IPS DF 6.9 (cell line): Measurements from ENCODE around the gene COL27A1.

Experiments
- DNase-seq: peaks from one replicate; pipeline ENCODE4 v3.0.0-alpha.2; 2013; ENCODE audit warnings: low read depth, low spot score
- H3K27ac ChIP-seq: one replicate; pipeline ENCODE4 v1.5.1; 2013; ENCODE audit warnings: low read length, control low read depth
- H3K27me3 ChIP-seq: 2 replicates; pipeline ENCODE4 v1.6.1; 2013; ENCODE audit warnings: mild to moderate bottlenecking, low read length; ENCODE audit not compliant: control insufficient read depth, insufficient read depth
- H3K36me3 ChIP-seq: 2 replicates; pipeline ENCODE4 v1.6.1; 2013; ENCODE audit warnings: low read length; ENCODE audit not compliant: control insufficient read depth, insufficient read depth
- H3K4me1 ChIP-seq: 2 replicates; pipeline ENCODE4 v1.6.1; 2013; ENCODE audit warnings: low read length; ENCODE audit not compliant: control insufficient read depth, insufficient read depth
- H3K4me3 ChIP-seq: 2 replicates; pipeline ENCODE4 v1.5.1; 2013; ENCODE audit warnings: mild to moderate bottlenecking, low read length
- H3K9me3 ChIP-seq: 2 replicates; pipeline ENCODE4 v1.6.1; 2013; ENCODE audit warnings: low read length, inconsistent platforms; ENCODE audit not compliant: control insufficient read depth, insufficient read depth
- WGBS: extraction: QIAGEN DNeasy Blood & Tissue Kit; methylation state at CpG from one replicate; pipeline ENCODE4 v1.1.7; 2013; ENCODE audit warnings: mixed read lengths, missing lambda C conversion rate; ENCODE audit not compliant: insufficient read length, insufficient coverage; 5-methylcytosine and 5-hydroxymethylcytosine counted together

COL27A1 gene

DNA sequence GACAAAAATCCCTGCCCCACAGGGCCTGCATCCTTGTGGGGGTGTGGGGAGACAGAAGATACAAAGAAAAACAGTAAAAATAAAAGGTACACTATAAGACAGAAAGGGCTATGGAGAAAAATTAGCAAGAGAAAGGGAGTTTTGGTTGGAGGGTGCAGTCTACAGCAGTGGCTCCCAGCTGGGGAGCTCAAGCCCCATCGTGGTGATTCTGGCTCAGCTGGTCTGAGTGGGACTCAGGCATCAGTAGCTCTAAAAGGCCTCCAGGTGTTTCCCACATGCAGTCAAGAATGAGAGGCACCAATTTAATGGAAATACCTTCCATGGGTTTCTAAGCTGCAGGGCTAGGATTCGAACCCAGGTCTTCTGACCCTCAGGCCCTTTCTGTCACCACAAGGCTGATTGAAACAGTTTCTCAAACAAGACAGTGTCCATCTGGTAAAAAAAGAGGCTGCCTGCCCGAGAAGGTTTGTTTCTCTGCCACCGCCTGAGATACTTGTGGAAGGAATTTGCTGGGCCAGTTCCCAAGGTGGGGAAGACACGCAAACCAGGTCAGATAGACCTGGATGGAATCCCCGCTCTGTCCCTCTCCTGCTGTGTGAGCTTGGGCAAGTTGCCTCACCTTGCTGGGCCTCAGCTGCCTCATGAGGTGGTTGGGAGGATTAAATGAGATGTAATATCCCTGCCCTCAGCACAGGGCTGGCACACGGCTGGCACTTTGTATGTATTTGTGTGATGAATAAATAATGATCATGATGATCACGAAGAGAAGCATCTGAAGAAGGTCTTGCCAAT, 43.1 kb downstream of the COL27A1 start:
- no peak for DNase-seq
- Histone ChIP-seq H3K4me1 (no peaks in the 10 kb centered on the region; the same call in 1 of the 2 replicates), H3K9me3 (no peaks in the 10 kb centered on the region), H3K36me3 (no peaks in the 10 kb centered on the region), H3K27me3 (no peaks in the 10 kb centered on the region), H3K27ac (no peak overlapping the region), H3K4me3 (no peak overlapping the region)
- no CpG with 5 or more reads among the region's 8 CpGs for WGBS

DNA sequence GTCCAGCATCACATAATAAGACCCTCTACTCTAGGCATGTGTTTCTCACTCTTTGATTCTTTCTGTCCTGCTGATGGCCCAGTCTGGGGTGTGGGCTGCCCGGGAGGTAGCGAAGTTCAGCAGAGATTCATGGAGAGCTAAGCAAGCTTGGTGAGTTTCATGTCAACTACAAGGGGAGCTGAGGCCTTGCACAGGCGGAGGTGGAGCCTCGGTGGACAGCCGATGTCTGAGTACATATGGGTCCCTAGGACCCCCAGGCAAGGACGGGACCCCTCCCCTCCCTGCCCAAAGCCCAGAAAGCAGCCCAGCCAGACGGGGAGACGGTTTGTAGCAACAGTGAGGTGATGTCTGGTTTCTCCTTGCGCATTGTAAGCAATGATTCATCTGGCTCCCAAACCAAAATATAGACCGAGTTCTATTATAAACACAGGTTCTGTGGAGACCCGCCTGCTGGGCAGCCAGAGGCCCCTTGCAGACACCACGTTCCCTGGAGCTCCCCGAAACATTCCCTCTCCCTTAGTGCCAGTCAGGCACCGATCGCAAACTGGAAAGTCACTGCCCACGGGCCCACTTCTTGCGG, 45.5 kb downstream of the COL27A1 start:
- no peaks in the 10 kb centered on the region for H3K27me3 ChIP-seq
- H3K36me3 ChIP-seq = no peaks in the 10 kb centered on the region
- no peak overlapping the region for H3K4me3 ChIP-seq
- no CpG with 5 or more reads among the region's 17 CpGs for WGBS
- peaks cover 1% of the 10 kb centered on the region; the same call in 1 of the 2 replicates for H3K4me1 ChIP-seq
- no peaks in the 10 kb centered on the region for H3K9me3 ChIP-seq
- DNase-seq = no peak
- no peak overlapping the region for H3K27ac ChIP-seq

DNA sequence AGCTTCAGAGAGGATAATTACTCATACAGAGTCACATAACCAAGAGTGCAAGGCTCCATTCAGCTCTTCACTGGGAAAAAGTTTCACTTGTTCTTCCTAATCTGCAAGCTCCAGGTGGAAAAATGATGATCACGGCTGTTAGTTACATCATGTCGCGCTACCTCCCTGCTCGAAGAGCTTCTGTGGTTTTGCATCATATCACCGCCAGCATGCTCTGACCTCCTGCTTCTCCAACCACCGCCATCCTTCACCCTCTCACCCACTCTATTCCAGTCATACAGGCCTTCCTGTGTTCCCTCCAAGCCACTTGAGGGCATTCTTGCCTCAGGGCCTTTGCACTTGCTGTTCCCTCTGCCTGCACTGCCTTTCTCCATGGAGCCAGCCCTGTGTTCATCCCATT, 47.1 kb downstream of the COL27A1 start:
- H3K4me1 ChIP-seq = peaks cover 3% of the 10 kb centered on the region; the same call in 1 of the 2 replicates
- H3K4me3 ChIP-seq = no peak overlapping the region
- DNase-seq = no peak
- no peaks in the 10 kb centered on the region for H3K9me3 ChIP-seq
- WGBS = no CpG with 5 or more reads among the region's 6 CpGs
- H3K27me3 ChIP-seq = no peaks in the 10 kb centered on the region
- H3K36me3 ChIP-seq = no peaks in the 10 kb centered on the region
- no peak overlapping the region for H3K27ac ChIP-seq

DNA sequence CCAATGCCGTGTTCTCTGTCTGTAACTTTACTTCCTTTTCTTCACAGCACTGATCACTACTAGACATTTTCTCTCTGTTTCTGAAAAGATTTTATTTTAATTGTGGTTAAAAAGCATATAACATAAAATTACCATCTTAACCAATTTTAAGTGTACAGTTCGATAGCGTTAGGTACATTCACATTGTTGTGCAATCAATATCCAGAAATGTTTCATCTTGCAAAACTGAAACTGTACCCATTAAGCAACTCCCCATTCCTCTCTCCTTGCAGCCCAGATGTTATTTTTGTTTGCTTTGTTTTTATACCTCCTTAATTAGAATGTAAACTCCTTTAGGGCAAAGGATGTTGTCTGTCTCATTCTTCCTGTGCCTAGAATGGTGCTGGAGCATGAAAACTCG, 47.5 kb downstream of the COL27A1 start:
- no CpG with 5 or more reads among the region's 4 CpGs for WGBS

DNA sequence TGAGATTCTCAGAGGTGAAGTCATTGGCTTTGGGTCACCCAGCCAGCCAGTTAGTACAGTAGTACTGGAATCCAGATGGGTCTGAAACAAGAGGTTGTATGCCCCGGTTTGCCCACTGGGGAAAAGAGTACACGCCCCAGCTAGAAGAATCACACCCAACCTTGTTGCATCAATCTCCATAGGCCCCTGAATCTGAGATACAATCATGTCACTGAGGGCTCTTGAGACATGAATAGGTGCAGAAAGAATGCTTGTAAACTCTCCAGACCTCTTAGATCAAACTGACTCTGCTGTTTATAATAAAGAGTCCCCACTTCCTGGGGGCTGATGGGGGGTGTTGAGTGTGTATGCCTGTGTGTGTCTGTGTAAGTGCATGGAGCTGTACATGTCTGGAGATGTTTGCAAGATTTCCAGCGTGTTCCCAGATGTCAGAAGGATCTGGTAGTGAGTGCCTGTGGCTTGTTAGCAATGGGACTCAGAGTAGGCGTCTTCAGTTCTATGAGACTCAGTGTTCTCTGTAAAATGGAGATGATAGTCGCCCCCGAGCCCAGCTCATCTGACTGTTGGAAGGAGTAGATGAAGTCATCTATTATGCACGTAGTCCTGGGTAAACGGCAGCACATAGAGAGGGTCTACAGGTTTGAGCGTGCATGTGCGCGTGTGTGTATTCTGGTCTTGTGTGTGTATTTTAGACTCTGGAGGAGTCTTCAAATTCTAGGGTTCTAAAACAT, 48.2 kb downstream of the COL27A1 start:
- Histone ChIP-seq H3K9me3 (no peaks in the 10 kb centered on the region), H3K4me1 (peaks cover 3% of the 10 kb centered on the region; the same call in 1 of the 2 replicates), H3K36me3 (no peaks in the 10 kb centered on the region), H3K27ac (no peak overlapping the region), H3K27me3 (no peaks in the 10 kb centered on the region), H3K4me3 (no peak overlapping the region)
- no peak for DNase-seq
- WGBS = no CpG with 5 or more reads among the region's 11 CpGs

More for the DNA sequence above, 47.5 kb downstream of the COL27A1 start:
- Histone ChIP-seq H3K36me3 (no peaks in the 10 kb centered on the region), H3K4me1 (peaks cover 3% of the 10 kb centered on the region; the same call in 1 of the 2 replicates), H3K27me3 (no peaks in the 10 kb centered on the region), H3K4me3 (no peak overlapping the region), H3K27ac (no peak overlapping the region), H3K9me3 (no peaks in the 10 kb centered on the region)
- no peak for DNase-seq

DNA sequence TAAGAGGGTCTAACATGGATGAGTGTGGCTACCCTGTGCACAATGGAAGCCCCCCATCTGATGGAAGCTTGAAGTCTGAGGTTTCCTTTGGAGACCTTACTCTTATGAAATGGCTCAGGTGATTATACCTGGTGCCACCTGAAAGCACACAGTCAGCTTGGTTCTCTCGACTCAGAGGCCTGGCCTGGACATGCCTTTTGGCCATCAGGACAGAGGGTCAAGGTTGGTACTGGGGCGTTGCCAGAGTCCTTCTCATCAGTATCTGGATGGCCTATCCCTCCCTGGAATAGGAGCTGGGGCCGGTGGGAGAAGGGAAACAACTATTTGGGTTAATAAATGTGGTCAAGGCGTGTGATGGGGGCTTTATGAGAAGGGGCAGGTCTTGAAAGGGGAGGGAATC, 48.9 kb downstream of the COL27A1 start:
- DNase-seq = no peak
- no CpG with 5 or more reads among the region's 4 CpGs for WGBS
- H3K27me3 ChIP-seq = no peaks in the 10 kb centered on the region
- H3K9me3 ChIP-seq = no peaks in the 10 kb centered on the region
- H3K36me3 ChIP-seq = 0 out of 2 replicates have a peak, but pooled peaks cover 3% of the 10 kb centered on the region
- H3K27ac ChIP-seq = no peak overlapping the region
- peaks cover 3% of the 10 kb centered on the region; the same call in 1 of the 2 replicates for H3K4me1 ChIP-seq
- no peak overlapping the region for H3K4me3 ChIP-seq

DNA sequence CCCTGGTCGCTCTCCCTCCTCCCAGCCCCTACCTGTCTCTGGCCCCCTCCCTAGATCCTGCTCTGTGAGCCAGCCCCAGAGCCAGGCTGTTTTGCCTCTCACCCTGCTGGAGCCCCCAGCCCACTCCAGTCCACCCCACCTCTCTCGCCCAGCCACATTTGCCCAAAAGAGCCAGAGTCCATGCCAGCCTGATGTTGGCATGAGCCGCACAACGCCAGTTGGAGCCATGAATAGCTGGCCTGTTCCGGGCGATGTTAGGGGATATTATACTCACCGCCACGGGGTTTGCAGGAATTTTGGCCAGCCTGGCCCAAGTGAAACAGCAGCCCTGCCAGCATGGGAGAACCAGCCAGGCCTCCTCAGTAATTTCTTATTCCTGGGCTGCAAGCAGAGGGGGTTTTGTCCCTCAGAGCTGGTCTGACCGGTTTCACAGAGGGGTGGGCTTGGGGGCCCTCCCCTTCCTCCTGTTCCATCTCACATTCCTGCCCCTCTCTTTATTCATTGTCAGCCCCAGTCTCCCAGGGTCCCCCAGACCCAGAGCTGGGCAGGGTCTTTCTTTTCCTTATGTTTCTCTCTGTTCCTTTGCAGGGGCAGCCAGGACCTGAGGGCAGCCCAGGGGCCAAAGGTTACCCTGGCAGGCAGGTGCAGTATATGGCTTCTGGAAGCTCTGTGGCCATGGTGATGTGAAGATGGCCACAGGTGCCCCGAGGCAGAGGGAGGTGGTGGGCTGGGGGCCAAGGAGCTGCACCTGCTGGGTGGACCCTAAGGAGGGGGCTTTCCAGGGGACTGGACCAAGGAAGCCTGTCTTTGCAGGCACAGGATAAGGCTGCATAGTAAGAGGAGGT, 50.1 kb downstream of the COL27A1 start:
- Histone ChIP-seq H3K9me3 (no peaks in the 10 kb centered on the region), H3K4me3 (no peak overlapping the region), H3K27ac (no peak overlapping the region), H3K4me1 (peaks cover 3% of the 10 kb centered on the region; the same call in 1 of the 2 replicates), H3K27me3 (no peaks in the 10 kb centered on the region), H3K36me3 (0 out of 2 replicates have a peak, but pooled peaks cover 4% of the 10 kb centered on the region)
- no peak for DNase-seq
- WGBS = no CpG with 5 or more reads among the region's 10 CpGs

DNA sequence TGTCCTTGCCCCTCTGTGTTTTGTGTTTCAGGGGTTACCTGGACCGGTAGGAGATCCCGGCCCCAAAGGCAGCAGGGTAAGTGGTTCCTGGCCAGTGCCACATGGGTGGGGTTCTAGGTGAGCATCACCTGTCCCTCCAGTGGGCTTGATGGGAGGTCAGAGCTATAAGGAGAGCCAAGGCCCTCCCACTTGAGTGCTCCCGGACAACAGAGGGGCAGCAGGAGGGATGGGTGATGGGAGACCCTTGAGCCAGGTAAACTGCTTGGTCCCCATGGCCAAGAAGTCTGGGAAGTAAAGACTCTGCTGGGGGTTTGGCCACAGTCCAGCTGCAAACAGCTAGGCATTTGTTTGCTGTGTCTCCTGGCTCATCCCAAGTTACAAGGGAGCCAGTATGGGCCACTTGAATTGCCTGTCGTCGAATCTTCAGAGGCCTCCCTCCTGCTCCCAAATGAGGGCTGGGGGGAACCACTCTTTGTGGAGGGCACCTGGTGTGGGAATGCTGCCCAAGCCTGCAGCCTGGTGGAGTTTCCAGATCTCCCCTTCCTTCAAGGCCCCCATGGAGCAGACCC, 51.0 kb downstream of the COL27A1 start:
- H3K27me3 ChIP-seq = no peaks in the 10 kb centered on the region
- no CpG with 5 or more reads among the region's 5 CpGs for WGBS
- H3K9me3 ChIP-seq = no peaks in the 10 kb centered on the region
- H3K27ac ChIP-seq = no peak overlapping the region
- DNase-seq = no peak
- no peak overlapping the region for H3K4me3 ChIP-seq
- H3K36me3 ChIP-seq = peaks cover 8% of the 10 kb centered on the region; the same call in 1 of the 2 replicates
- peaks cover 3% of the 10 kb centered on the region; the same call in 1 of the 2 replicates for H3K4me1 ChIP-seq

DNA sequence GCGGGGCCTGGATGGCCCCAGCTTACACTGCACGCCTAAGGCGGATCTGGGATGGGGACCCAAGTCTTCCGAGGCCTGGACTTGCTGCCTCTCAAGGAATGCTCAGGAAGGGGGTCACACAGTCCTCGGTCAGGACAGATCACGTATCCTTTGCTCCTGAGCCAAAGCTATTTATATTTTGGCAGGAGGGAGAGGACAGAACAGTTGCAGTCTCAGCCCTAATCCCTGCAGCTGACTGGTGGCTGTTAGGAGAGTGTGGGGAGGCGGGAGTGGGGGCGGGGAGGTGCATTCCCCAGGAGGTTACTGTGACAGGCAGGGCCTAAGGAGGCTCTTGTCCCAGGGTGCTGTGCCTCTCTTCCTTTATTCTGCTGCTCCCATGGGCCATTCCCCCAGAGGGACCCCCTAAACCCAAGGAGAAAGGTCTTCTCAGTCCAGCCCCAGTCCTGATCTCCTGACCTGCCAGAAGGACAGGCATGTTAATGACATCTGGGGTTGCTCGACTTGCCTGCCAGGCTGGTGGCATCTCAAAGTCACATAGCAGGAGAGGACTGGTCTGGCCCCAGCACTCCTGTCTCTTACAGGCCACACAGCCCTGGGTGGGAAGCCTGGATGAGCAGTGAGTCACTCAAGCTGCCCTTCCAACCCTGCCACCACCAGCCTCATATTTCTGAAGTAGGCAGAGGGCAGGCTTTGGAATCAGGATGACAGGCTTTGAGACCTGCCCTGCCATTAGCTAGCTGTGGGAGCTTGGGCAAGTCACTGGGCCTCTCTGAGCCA, 51.9 kb downstream of the COL27A1 start:
- DNase-seq = no peak
- H3K4me1 ChIP-seq = peaks cover 3% of the 10 kb centered on the region; the same call in 1 of the 2 replicates
- H3K27ac ChIP-seq = no peak overlapping the region
- H3K4me3 ChIP-seq = no peak overlapping the region
- H3K27me3 ChIP-seq = no peaks in the 10 kb centered on the region
- peaks cover 8% of the 10 kb centered on the region; the same call in 1 of the 2 replicates for H3K36me3 ChIP-seq
- H3K9me3 ChIP-seq = no peaks in the 10 kb centered on the region
- WGBS = no CpG with 5 or more reads among the region's 9 CpGs
